GM12801 (cell line): ENCODE measurements around the gene AP2S1.

Source experiments
- CTCF ChIP-seq: IDR thresholded peaks from one replicate; pipeline ENCODE4 v1.5.1; 2011; ENCODE audit warnings: control low read depth; ENCODE audit not compliant: insufficient read length; ENCODE audit errors: extremely low read depth

The AP2S1 gene

GRCh38 chr19:46815833-46816627 lies 34.6 kb downstream of the AP2S1 start:
- TF ChIP-seq CTCF: no peak

- no peak for TF ChIP-seq CTCF
Measured at GRCh38 chr19:46813839-46814358, 36.7 kb downstream of the AP2S1 start.

GRCh38 chr19:46812977-46813838 lies 37.4 kb downstream of the AP2S1 start:
- no peak for TF ChIP-seq CTCF

- no peak for TF ChIP-seq CTCF
Measured at GRCh38 chr19:46809534-46810272, 40.9 kb downstream of the AP2S1 start.

GRCh38 chr19:46806656-46807055 lies 44.0 kb downstream of the AP2S1 start:
- TF ChIP-seq CTCF: no peak

- TF ChIP-seq CTCF: no peak
Measured at GRCh38 chr19:46803555-46803954, 47.1 kb downstream of the AP2S1 start.

- TF ChIP-seq CTCF: no peak
Measured at GRCh38 chr19:46802152-46802551, 48.5 kb downstream of the AP2S1 start.
